HS-27A (cell line): Measurements from ENCODE around the gene CREB5.

Experiments
- DNase-seq: peaks from one replicate; pipeline ENCODE4 v3.0.0-alpha.2; 2012; ENCODE audit warnings: low read depth, missing footprints

The CREB5 gene

DNA sequence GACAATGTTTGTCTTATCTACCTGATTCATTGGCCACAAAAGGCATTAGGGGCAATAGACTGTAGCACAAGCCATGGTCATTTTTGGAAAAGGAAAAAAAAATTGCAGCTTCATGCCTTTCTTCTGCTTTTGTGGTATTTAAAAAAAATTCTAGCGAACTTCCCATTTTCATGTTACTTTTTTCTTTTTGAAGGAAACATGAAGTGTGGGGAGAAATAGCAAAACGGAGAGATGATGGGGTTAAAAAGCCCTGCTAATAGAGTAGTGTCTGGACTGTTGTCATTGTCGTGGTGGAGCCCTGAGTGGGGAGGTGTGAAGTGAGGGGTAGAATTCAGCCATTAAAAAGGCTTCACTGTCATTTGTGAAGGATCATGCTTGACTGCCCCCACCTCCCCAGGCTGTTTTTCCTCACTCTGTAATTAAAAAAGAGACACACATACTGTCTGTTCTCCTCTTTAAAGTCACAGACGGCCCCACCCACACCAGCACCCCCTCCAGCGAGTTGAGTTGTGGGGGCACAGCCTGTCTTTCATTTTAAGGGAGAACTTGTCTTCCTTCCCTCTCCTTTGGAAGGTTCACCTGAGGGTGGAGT is 272.4 kb downstream of the CREB5 start:
- no peak for DNase-seq

DNA sequence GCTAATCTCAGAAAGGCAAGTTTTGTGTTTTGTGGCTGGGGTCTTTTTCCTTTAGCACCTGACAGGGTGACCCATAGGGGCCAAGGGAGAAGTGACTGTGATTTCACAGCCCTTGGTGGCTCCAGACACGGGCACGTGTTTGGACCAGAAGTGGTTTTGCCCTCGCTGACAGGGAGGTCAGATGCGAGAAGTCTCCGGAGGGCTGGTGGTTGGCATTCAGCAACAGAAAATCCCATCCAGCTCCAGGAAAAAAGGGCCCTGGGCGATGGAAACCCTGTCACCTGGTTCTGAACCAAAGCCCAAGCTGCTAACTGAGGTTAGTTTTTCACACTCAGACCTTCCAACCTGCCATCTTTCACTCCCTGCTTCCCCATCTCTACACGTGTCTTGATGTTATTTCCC is 272.9 kb downstream of the CREB5 start:
- no peak for DNase-seq

DNA sequence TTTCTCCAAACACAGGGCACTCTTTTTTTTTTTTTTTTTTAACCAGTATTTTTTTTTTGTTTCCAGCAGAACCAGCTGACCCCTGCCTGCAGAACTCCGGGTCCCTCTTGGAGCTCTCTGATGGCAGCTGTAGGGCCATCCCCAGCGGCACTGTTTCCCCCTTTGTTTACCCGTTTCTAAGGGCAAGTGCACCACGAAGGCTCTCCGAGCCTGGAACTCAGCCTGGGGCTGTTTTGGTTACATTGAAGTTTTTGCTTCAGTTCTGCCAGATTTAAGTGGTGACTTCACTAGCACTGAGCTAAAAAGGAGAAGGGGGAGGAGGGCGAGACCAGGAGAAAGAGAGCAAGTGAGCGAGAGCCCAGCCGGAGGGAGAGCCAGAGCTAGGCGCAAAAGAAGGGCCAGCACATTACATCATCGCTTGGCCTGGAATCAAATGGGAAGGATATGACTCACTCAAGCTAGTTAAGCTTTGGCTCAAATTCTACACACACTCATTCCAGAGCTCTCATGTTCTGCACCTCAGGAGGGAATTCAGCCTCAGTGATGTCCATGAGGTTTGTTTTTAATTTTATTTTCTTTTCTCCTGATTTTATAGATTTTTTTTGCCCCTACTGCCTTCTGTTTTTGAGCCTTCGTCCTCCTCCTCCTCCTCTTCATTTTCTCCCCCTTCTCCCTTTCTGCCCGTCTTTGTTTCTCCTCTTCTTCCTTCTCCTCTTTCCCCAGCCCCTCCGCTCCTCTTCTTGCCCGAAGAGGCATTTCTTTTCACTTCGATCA is 273.5 kb downstream of the CREB5 start:
- peak; percentile 85 for DNase-seq

DNA sequence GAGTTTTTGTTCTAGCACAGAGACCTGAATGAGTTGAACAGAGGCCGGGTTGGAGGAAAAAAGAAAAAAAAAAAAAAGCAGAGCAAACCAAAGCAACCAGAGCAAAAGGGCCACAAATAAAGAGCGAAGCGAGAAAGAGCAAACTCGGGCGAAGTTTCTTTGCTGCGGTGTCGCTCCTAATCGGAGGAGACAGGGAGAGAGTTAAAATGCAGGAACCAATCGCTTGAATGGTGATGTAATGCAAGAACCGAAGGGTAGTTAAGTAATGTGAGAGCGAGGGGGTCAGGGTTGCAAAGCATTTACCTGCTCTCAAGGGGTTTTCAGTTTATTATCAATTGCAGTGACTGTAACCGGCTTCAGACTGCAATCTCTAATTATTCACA is 274.1 kb downstream of the CREB5 start:
- peak; percentile 2 for DNase-seq

DNA sequence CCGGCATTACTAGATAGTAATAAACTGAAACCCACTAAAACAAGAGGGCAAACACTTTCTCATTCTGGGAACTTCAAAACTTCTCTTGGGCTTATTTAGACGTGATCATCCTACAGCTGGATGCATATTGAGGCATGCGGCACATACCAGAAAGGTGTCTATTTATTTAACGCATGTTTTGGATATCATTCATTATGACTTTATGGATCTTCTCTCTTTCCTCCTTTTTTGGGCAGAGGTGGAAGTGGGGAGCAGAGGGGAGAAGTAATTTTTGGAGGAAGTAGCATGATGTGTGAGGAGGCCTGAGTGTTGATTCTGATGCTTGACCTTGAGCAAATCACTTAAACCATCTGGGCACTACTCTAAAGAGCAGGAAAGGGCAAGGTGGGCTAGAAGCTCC is 275.2 kb downstream of the CREB5 start:
- DNase-seq = no peak

DNA sequence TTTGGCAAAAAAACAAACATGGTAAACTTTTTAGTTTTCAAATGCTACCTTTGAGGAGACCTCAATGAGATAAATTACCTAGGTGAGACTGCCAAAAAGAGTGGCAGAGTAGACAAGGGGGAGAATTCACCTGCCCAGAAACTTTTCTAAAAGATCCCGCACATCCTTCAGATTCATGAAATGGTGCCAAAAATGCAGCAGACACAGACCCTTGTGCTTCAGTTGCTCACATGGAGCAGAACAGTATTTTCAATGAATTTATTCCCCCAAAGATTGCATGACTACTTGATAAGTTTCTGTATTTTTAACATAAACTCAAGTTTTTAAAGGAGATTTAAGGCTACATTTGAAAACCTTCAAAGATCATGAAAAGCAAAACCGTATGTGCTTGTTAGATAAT is 275.9 kb downstream of the CREB5 start:
- DNase-seq = no peak

DNA sequence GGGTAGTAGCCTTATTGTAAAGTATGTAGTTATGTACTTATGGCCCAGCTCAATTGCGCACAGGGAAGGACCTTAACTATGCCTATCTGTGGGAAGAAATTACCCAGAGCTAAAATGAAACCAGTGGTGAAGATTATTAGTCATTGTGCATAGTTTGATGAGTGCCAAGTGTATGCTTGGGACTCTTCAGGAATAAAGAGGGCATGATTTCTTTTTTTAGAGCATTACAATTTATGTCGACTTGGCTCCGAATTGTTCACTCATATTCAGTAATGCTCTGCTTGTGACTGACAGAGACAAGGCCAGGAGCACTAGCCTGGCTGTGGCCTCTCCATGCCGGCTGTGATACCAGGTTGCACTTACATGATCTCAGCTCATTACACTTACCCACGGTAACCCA is 276.3 kb downstream of the CREB5 start:
- no peak for DNase-seq

DNA sequence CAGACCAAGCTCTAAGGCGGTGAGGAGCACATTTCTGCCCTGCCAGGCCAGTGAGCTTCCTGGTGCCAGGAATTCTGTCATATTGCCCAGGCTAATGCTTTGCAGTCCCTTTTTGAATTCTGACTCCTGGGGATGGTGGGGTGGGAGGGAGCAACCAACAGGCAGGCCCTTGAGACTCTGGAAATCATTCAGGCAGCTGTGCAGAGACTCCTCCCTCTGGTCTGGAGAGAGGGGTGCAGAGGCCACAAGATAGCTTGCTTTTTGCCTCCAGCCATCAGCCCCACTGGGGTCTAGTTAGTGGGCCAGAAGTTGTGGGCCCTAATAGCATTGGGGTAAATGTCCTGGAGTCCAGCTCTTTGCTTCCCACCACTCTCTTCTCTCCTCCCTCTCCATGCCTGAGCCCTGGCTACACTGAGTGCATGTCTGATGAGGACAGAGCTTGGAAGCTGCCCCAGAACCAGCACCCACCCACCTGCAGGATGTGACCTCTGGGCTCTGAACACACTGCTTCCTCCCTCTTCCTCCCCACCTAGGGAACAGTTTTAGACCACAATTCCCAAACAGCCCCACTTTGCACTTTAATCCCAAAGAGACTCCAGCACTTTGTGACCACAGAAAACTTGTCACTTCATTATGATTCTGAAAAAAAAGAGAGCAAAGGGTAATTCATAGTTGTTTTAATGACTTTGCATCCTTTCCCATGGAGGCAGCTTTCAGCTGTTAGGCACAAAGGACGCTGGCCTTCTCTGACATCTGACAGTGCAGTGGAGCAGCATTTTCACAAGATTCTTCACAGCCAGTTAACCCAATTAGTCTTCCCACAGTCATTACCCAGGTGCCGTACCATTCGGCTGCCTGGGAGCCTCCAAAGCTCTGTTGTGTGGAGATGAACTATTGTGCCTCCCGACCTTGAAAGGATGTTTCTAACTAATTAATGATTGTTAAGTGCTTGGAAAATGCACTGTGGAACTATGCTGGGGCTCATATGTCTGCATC is 283.3 kb downstream of the CREB5 start:
- DNase-seq = no peak

DNA sequence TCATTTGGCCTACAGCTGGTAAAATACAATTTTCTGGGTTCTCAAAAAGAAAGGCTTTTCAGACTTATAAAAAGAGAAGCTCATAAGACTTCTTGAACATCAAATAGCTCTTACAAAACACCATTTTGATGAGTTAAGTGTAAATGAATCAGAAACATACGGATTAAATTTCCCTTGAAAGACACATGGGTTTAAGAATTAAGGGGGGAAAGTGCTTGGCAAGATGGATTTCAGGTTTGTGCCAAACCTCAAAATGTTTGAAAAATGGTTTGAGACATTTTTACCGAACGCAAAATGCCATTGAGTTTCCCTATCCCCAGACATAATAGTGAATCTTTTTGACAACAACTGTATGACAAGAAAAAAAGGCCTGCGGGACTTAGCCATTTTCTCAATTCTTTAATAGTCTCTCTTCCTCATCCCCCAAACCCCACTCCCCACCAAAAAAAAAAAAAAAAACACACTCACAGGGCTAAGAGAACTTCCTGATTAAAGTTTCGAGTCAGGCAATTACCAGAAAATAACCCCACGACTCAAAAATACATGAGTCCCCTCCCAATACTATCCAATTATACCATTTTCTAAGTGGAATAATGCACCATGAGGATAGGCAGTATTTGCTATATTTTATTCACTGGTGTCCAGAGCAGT is 285.7 kb downstream of the CREB5 start:
- DNase-seq = no peak

DNA sequence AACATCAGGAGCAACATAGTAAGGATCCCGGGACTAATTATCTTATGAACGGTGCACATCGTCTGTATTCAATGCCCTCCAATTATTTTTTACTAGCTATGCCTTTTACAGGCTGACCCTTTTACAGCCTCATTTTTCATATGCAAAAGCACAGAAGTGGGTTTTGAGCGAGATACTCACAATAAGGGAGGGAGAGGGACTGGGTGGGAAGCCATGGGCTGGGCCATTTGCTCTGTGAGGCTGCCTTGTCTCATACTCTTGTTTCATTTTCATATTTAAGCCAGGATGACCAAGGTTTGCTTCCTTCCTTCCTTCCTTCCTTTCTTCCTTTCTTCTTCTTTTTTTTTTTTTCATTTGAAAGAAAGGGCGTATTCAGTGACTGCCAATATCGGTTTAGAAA is 286.5 kb downstream of the CREB5 start:
- DNase-seq = no peak

DNA sequence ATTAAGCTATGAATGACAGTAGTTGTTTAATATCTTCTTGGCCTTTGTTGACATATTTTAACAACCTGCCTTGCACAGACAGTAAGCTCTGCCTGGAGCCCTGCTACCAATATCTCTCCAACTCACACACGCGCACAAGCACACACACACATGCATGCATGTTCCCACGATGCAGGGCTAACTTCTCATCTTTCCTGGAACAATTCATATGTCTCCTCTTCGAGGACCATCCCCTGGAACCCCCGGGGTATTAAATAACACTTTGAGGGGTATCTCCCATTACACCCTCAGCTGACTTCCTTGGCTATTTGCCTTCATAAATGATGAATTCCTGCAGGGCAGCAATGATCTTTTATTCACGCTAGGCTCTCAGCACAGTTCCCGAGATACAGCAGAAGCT is 287.8 kb downstream of the CREB5 start:
- no peak for DNase-seq

DNA sequence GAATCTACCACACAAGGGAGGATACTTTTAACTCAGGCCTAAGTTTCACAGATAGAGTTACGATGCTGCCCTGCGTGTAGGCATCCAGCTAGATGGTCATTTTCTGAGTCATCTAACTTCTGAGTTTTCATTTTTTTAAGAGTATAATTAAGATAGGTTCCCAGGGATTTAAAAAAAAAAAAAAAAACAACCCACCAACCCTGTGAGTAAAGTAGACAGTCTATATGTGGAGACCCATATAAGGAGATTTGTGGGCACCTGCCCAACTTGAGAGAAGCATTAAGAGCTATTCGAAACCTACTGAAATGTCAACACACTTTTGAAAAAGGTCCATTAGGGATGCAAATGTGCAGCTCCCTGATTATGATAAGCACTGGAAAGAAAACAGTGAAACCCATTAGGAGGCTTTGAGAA is 288.5 kb downstream of the CREB5 start:
- no peak for DNase-seq

DNA sequence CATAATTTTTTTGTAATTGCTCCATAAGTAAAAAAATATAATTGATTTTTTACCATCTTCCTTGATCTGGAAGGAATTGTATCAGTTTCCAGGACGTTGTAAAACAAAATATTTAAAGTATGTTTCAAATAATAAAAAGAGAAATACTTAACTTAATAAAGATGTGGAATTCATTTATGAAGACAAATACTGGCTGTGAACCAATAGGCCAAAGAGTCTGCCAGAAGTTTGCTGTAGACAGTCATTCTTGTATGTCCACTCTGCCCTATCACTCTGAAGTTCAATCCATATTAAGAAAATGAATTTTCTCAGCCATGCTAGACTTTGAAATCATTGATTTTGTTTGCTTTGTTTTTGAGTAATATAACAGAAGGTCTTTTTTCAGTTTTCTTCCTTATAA is 289.4 kb downstream of the CREB5 start:
- DNase-seq = no peak

DNA sequence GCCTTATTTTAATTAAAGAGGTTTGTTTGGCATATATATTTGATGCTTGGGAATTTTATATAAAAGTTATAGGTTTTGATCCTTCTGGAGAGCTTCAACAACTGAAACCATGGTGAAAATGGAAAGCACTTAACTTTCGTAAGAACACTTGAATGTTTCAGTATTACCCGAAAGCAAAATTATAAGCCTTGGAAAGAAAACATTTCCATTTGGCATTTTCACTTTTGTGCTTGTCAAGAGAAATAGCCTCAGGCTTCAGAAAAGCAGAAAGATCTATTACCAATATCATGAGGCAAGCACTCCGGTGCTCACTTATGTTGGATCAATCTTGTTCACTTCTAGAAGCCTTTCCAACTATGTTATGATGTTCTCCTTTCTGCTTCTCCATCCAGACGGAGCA is 289.9 kb downstream of the CREB5 start:
- no peak for DNase-seq

DNA sequence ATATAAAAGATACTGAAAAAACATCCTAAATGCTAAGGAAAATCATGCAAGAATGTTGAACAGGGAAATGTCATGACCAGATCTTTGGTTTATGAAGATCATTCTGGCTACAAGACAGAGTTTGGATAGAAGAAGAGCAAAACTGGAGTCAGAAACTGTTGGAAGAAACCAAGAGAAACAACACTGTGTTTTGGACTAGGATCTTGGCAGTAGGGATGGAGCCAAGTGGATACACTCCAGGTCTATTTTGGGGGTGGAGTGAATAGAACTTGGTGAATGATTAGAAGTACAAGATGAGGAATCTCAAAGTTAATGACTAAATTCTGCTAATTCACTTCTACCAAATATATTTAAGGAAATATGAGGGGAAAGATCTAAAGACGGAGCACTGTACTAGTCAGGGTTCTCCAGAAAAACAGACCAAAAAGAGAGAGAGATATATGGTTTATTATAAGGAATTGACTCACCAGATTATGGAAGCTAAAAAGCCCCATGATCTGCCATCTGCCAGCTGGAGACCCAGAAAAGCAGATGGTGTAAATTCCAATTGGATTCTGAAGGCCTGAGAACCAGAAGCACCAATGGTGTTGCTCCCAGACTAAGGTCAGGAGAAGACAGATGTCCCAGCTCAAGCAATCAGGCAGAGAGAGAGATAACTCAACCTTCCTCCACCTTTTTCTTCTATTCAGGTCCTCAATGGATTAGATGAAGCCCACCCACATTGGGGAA is 290.9 kb downstream of the CREB5 start:
- DNase-seq = no peak

DNA sequence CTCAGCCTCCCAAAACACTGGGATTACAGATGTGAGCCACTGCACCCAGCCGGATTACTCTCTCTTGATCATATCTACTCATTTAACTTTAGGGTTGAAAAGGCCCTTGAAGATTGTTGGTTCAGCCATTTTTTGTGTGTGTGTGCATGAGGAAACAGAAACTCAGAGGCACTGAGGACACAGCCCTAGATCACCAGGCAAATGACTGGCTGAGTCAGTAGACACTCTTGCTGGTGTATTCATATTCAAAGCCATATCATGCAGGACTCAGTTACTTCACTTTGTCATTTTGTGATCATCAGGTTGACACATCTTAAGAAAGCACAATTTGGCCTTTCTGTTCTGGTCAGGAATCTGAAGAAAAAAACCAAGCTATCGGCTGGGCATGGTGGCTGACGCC is 292.4 kb downstream of the CREB5 start:
- no peak for DNase-seq

DNA sequence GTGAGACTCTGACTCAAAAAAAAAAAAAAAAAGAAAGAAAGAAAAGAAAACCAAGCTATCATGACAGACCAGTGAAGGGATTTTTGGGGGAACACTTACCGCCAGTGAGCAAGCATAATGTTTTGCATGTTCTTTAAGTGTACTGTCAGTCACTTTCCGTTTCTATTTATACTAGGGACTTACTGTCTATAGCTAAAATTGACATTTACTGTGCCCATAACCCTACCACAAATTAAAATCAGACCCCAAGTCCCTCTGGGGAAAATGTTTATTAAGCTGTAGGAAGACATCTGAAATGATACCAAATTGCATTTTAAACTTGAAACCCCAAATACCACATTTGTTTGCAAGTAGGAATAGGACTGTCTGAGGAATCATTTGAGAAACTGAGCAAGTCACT is 293.0 kb downstream of the CREB5 start:
- no peak for DNase-seq

DNA sequence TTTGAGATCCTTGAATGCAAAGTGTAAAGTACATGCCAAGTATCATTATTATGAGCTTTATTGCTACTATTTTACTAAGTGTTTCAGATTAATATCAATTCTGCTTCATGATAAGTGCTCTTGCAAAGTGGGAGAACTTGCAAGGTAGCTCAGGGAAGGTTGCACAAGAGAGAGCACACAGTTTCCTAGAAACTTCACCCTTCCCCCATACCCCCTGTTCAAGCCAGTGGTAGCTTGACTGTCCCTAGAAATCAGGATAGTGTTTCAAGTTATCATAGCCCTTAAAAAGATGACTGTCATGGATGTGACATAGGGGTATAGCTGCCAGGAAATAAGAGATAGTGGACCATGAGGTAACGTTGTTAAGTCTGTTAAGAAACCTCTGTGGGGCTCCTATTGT is 294.3 kb downstream of the CREB5 start:
- DNase-seq = no peak

DNA sequence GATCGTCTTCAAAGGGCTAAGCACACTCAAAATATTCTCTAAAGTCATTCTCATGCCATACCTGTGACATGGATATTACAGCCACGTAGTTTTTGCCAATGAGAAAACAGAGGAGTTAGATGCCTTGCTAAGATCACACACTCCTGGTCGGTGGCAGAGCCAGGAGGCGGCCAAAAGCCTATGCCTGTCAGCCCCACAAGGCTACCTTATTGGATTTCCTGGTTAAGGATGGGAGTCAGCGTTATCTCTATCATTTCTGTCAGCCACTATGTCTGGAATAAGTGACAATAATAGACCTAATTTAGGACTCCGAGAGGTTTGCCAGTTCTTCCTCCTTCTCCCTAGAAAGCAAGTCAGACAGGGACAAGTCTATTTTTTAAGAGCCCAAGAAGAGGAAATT is 295.0 kb downstream of the CREB5 start:
- no peak for DNase-seq

DNA sequence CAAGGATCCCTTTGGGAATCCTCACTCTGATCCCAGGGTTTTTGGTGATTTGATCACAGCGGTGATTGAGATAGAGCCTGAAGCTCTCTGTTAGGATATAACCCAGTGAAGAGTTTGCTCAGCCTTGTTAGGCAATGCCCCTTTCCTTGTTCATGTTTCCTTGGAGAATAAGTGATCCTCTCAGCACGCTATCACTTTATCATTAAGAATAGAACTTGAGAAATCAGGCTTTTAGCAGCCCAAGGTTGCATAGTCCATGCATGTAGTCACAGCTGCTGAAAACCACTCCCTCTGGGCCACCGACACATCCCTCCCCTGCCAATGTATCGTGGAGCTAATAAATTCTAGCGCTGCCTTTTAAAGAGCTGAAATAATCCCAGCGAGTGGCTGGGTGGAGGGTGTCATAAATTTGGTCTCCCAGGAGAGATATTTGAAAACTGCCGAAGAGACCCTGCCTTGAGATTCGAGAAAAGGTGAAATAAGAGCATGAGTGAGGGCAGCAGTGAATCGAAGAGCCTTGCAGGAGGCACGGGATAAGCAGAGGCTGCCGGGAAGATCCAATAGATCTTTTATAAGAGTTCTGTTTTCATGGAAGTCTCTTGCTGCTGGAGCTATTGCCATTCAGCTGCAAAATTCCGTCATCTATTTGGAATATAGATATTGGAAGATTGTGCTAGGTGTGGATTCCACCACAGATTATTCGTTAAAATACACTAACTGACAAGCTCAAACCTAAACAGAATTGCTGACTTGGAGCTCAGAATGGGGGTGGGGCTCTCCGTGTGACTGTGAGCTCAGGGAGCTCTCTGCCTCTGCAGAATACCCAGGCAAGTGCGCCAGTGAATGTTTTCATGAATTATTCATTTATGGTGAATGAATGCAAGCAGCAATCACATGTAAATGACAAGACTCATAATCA is 296.0 kb downstream of the CREB5 start:
- no peak for DNase-seq

DNA sequence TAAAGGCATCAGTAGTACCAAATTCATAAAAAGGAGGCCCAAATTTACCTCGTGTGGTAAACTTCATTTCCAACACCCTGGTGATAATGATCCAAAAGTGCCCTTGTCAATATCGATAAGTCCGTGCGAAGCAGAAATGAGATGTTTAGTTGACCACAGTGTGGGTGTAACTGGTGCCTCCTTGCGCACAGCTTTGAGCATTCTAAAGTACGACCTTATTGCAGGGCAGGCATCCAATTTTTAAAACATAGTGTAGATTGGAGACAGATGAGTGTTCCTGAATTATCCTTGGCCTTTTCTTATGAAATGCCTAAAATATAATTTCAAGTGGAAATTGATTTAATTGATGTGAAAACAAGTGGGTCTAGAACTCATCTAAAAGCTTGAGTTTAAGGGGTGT is 297.4 kb downstream of the CREB5 start:
- DNase-seq = no peak
